Lower leg skin (tissue), 3 donors: ENCODE results near the gene KCNC2.

Experiments
- CTCF ChIP-seq, 3 donors: fragments of 450-650 bp; IDR thresholded peaks; one replicate each; pipeline ENCODE4 v1.5.1; 2016; ENCODE audit warnings: antibody characterized with exemption in 3 of 3, mild to moderate bottlenecking in 3 of 3, moderate library complexity in 2 of 3
- POLR2A ChIP-seq, 2 donors: fragments of 450-650 bp; IDR thresholded peaks; one replicate each; pipeline ENCODE4 v1.6.1; 2016 to 2017; ENCODE audit warnings: antibody characterized with exemption in 2 of 2, mild to moderate bottlenecking in 1 of 2, moderate library complexity in 1 of 2

GRCh38 chr12:75062691-75063090 is 146.9 kb downstream of the KCNC2 start:
- no peak for TF ChIP-seq POLR2A (IDR thresholded peaks at IDR 0.05)
- no peak for TF ChIP-seq CTCF (IDR thresholded peaks at IDR 0.05)
